Measurements from ENCODE around the gene AGPAT4. TPM values are rescaled to one million over a fixed set of nuclear protein-coding genes. Genes with fewer than 3 reads are reported as not detected.

Gene AGPAT4
- total RNA-seq, 4 donors from 2014 or later = 7.2 to 20.2 (median 12.5) TPM

DNA sequence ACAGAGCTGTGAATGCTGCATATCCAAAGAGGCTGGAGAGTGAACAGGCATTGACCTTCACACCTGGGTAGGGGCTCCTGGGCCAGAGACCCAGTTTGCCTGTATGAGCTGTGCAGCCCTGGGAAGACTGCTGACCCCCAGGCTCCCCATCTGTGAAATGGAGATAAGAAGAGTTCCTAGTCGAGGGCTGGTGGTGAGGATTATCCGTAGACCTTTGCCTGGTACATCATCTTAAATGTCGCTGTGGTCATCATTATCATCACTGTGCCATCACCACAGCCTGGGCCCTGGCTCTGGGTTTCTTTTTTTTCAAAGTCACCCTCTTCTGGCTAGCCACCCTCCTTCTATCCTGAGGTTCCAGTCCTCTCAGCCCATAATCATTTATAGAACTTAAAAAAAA is 12.0 kb downstream of the AGPAT4 start:
- TF ChIP-seq, protein P1, sequence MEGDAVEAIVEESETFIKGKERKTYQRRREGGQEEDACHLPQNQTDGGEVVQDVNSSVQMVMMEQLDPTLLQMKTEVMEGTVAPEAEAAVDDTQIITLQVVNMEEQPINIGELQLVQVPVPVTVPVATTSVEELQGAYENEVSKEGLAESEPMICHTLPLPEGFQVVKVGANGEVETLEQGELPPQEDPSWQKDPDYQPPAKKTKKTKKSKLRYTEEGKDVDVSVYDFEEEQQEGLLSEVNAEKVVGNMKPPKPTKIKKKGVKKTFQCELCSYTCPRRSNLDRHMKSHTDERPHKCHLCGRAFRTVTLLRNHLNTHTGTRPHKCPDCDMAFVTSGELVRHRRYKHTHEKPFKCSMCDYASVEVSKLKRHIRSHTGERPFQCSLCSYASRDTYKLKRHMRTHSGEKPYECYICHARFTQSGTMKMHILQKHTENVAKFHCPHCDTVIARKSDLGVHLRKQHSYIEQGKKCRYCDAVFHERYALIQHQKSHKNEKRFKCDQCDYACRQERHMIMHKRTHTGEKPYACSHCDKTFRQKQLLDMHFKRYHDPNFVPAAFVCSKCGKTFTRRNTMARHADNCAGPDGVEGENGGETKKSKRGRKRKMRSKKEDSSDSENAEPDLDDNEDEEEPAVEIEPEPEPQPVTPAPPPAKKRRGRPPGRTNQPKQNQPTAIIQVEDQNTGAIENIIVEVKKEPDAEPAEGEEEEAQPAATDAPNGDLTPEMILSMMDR (IDR thresholded peaks at IDR 0.05) = no peak
- no peak for ATAC-seq (ENCODE audit: low FRiP score)
- no peak for DNase-seq (ENCODE audit: low spot score)

DNA sequence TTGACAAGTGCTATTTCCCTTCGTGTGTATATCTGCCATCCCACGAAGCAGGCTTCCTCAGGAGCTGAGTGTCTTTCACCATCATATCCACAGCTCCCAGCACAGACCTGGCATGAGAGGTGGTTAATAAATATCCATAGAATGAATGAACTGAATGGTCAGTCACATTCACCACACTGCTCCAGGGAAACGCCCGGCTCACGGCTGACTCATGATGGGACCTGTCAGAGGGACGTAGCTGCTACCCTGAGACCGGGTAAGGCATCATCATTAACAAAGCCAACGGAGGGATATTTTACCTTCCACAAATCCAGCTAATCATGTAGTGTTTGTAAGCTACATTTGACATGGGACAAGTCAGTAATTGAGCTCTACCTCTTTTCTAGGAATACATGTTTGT is 12.5 kb downstream of the AGPAT4 start:
- ATAC-seq (ENCODE audit: low FRiP score) = no peak

DNA sequence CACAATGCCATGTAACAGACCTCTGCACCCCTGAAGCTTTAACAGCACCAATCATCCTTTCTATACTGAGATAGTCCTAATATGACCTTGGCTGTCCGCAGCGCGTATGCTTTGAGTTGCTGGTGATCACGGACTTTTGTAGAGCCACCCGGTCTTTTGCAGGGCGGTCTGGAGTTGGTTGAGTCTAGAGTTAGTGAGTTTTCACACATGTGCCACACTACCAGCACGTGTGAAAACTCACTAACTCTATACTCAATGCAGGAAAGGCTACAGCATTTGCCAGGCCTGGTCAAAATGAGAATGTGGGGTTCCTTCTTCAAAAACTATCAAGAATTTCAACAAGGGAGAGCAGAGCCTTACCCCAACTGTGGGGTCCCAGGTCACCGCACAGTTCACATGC is 14.6 kb downstream of the AGPAT4 start:
- TF ChIP-seq, protein P1 (IDR thresholded peaks at IDR 0.05) = no peak
- no peak for ATAC-seq (ENCODE audit: low FRiP score)
- no peak for DNase-seq (ENCODE audit: low spot score)

More for the DNA sequence above, 12.5 kb downstream of the AGPAT4 start:
- no peak for DNase-seq (ENCODE audit: low spot score)
- TF ChIP-seq, protein P1 (IDR thresholded peaks at IDR 0.05) = no peak

DNA sequence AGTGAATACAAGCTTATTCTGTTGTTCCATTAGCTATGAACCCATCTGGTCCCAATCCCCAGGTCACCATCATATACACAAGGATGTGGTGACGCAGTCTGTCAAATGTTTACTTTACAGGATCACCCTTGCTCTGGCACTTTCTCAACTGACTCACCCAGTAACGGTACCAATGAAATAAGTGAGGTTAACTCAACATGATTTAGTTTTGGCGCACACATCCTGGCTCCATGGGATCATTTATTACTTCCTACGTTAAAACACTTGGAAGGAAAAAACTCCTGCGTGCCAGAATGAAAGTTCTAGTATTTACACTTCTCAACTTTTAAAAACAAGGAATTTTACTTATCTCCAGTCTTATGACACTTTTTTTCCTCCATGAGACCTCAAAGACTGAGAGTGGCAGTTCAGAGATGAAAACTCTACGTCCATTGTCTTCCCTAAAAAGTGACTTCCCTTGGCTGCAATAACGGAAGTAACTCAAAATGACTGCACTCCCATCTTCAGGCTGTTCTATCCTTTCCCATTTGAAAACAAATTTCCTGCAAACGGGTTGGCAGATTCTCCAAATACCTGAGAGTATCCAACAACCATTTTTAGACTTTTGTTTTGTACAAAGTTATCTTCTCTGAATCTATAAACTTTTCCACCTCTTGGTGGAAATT is 15.9 kb downstream of the AGPAT4 start:
- no peak for DNase-seq (ENCODE audit: low spot score)
- TF ChIP-seq, protein P1 (IDR thresholded peaks at IDR 0.05) = no peak
- peak; percentile 70 for ATAC-seq (ENCODE audit: low FRiP score)

DNA sequence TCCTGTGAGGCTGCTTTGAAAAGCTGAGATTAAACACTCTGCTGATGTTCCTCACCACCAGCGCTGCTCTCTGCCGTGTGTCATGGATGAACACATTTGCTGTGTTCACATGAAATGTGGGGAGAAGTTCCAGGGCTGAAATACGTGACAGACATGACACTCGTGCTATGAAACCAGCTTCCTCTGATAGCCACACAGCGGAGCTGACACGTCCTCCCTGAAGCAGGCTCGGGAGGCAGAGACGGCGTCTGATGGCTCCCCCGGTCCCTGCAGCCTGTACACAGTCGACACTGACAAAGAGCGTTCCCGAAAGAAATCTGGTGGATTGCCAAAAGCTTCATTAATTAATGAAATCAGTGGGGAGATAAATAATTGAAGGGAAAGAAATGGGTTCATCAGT is 17.5 kb downstream of the AGPAT4 start:
- DNase-seq (ENCODE audit: low spot score) (no peak), ATAC-seq (ENCODE audit: low FRiP score) (no peak)
- TF ChIP-seq, protein P1 (IDR thresholded peaks at IDR 0.05) = no peak

DNA sequence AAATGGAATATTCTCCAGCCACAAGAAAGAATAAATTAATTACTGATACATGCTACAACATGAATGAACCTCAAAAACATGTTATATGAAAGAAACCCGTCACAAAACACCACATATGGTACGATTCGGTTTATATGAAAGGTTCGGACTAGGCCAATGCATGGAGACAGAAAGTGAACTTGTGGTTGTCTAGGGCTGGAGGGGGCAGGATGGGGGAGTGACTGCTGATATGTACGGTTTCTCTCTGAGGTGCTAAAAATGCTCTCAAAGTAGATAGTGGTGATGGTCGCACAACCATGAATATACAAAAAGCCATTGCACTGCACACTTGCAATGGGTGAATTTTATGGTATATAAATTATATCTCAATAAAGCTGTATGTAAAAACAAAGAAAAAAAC is 18.3 kb downstream of the AGPAT4 start:
- TF ChIP-seq, protein P1 (IDR thresholded peaks at IDR 0.05) = no peak
- ATAC-seq (ENCODE audit: low FRiP score) (no peak), DNase-seq (ENCODE audit: low spot score) (no peak)
